Lower lobe of right lung (tissue), 2 donors: Measurements from ENCODE around the gene KRTAP12-2. TPM values are rescaled to one million over a fixed set of nuclear protein-coding genes. Genes with fewer than 3 reads are reported as not detected.
"Not testable (repeated sequence)": the region's sequence is repeated elsewhere in the genome, so short reads cannot be mapped to it uniquely, and the experiment has no call there.

ENCODE experiments used
- ATAC-seq, 2 donors: fragments of 200-7000 bp; cut with Tn5 transposase; one replicate each; pipeline ENCODE4 v1.9.1; 2020 to 2022; ENCODE audit warnings: mild to moderate bottlenecking in 2 of 2, moderate library complexity in 2 of 2
- DNase-seq: peaks from one replicate; pipeline ENCODE4 v3.0.0-alpha.2; 2020
- H3K27ac ChIP-seq: fragments of 200-600 bp; one replicate; pipeline ENCODE4 v1.8.0; 2022
- H3K27me3 ChIP-seq: fragments of 200-600 bp; one replicate; pipeline ENCODE4 v1.8.0; 2022; ENCODE audit warnings: low read depth
- H3K36me3 ChIP-seq: fragments of 200-600 bp; one replicate; pipeline ENCODE4 v1.8.0; 2022; ENCODE audit warnings: mild to moderate bottlenecking
- H3K4me1 ChIP-seq: fragments of 200-600 bp; one replicate; pipeline ENCODE4 v1.8.0; 2022
- H3K4me3 ChIP-seq: fragments of 200-600 bp; one replicate; pipeline ENCODE4 v1.8.0; 2022; ENCODE audit warnings: mild to moderate bottlenecking
- H3K9me3 ChIP-seq: fragments of 200-600 bp; one replicate; pipeline ENCODE4 v1.8.0; 2022
- intact Hi-C: fragments of 100-400 bp; cut with DNase I; formaldehyde crosslinking; loops from one replicate; pipeline ENCODE4 v1.11.0; 2022
- total RNA-seq: library from RNA; stranded (reverse); fragmentation: NEBNext Ultra II Directional; extraction: Animal tissue kit (Norgen Biotek cat#: 25700); gene quantifications from one replicate; pipeline ENCODE4 v1.2.1, GENCODE V29; 2021
- TF ChIP-seq, protein P1 (sequence below): fragments of 200-600 bp; IDR thresholded peaks from one replicate; pipeline ENCODE4 v1.8.0; 2022; ENCODE audit warnings: antibody characterized with exemption, mild to moderate bottlenecking
- donor health status: DM: no; HTN: yes; CAD: no; lungs with severe emphysema.

KRTAP12-2 gene
- total RNA-seq, 1 donor from 2014 or later, result not detected

DNA sequence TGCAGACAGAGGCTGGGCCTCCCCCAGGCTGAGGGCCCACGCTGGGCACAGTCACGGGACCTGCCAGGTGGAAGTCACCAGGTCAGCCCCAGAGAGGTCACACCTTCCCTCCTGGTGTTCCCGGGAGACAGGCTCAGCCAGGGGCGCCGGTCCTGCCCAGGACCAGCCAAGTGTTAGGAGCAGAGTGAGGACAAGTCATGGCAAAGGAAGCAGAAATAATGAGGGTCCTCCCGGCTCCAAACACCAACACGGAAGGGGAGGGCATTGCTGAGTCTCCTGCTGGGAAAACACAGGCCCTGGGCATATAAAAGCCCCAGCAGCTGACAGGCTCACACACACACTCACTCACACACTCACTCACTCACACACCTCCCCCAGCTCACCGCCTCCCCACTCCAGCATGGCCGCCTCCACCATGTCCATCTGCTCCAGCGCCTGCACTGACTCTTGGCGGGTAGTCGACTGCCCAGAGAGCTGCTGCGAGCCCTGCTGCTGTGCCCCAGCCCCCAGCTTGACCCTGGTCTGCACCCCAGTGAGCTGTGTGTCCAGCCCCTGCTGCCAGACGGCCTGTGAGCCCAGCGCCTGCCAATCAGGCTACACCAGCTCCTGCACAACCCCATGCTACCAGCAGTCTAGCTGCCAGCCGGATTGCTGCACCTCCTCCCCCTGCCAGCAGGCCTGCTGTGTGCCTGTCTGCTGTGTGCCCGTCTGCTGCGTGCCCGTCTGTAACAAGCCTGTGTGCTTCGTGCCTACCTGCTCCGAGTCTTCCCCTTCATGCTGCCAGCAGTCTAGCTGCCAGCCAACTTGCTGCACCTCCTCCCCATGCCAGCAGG, 29.5 kb downstream of the KRTAP12-2 start, which contains the start of gene KRTAP10-10:
Gene KRTAP10-10, plus strand, starts transcription at position 339 of the 833 bp plus-strand sequence. Its CDS starts 62 bp downstream, at position 401.
- no peaks in the 10 kb centered on the region for H3K36me3 ChIP-seq
- H3K9me3 ChIP-seq, result peaks cover 3% of the 10 kb centered on the region
- peak in 1 of 2 donors; percentile 22 for ATAC-seq
- H3K27ac ChIP-seq, result no peak within 1 kb of the TSS
- H3K4me3 ChIP-seq, result no peak within 1 kb of the TSS
- TF ChIP-seq, protein P1, sequence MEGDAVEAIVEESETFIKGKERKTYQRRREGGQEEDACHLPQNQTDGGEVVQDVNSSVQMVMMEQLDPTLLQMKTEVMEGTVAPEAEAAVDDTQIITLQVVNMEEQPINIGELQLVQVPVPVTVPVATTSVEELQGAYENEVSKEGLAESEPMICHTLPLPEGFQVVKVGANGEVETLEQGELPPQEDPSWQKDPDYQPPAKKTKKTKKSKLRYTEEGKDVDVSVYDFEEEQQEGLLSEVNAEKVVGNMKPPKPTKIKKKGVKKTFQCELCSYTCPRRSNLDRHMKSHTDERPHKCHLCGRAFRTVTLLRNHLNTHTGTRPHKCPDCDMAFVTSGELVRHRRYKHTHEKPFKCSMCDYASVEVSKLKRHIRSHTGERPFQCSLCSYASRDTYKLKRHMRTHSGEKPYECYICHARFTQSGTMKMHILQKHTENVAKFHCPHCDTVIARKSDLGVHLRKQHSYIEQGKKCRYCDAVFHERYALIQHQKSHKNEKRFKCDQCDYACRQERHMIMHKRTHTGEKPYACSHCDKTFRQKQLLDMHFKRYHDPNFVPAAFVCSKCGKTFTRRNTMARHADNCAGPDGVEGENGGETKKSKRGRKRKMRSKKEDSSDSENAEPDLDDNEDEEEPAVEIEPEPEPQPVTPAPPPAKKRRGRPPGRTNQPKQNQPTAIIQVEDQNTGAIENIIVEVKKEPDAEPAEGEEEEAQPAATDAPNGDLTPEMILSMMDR, result no peak
- DNase-seq, result no peak
- intact Hi-C loops, result no loop called here
- H3K27me3 ChIP-seq, result peaks cover 15% of the 10 kb centered on the region
- no peaks in the 10 kb centered on the region for H3K4me1 ChIP-seq

GRCh38 chr21:44636209-44637017, 30.3 kb downstream of the KRTAP12-2 start:
- Histone ChIP-seq H3K4me1 (no peaks in the 10 kb centered on the region), H3K4me3 (no peak overlapping the region), H3K36me3 (no peaks in the 10 kb centered on the region), H3K27ac (no peak overlapping the region), H3K9me3 (peaks cover 11% of the 10 kb centered on the region), H3K27me3 (peaks cover 15% of the 10 kb centered on the region)
- DNase-seq (no peak), ATAC-seq (peak in 1 of 2 donors; percentile 31)
- intact Hi-C loops, result no loop called here
- TF ChIP-seq, protein P1, result no peak

DNA sequence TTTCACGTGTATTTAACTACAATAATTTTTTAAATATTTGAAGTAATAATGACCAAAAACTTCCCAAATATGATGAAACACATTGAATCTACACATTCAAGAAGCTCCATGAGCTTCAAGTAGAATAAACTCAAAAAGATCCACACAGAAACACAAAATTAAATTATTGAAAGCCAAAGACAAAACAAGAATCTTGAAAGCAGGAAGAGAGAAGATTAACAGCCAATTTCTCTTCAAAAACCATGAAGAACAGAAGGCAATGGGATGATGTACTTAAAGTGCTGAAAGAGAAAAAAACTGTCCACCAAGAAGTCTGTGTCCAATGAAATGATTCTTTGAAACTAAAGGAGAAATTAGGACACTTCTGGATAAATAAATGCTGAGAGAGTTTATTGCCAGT, 34.7 kb downstream of the KRTAP12-2 start:
- intact Hi-C loops, result no loop called here
- peaks cover 11% of the 10 kb centered on the region for H3K27me3 ChIP-seq
- no peaks in the 10 kb centered on the region for H3K36me3 ChIP-seq
- TF ChIP-seq, protein P1, result no peak
- no peak overlapping the region for H3K27ac ChIP-seq
- ATAC-seq, result no peak
- no peaks in the 10 kb centered on the region for H3K4me1 ChIP-seq
- peaks cover 14% of the 10 kb centered on the region for H3K9me3 ChIP-seq
- no peak for DNase-seq
- H3K4me3 ChIP-seq, result no peak overlapping the region

- DNase-seq (no peak), ATAC-seq (no peak)
- no peak overlapping the region for H3K27ac ChIP-seq
- no peaks in the 10 kb centered on the region for H3K36me3 ChIP-seq
- H3K4me3 ChIP-seq, result no peak overlapping the region
- H3K27me3 ChIP-seq, result peaks cover 20% of the 10 kb centered on the region
- TF ChIP-seq, protein P1, result no peak
- no peaks in the 10 kb centered on the region for H3K4me1 ChIP-seq
- intact Hi-C loops, result no loop called here
- H3K9me3 ChIP-seq, result peaks cover 14% of the 10 kb centered on the region
Measured at GRCh38 chr21:44630440-44630839, 36.3 kb downstream of the KRTAP12-2 start.

DNA sequence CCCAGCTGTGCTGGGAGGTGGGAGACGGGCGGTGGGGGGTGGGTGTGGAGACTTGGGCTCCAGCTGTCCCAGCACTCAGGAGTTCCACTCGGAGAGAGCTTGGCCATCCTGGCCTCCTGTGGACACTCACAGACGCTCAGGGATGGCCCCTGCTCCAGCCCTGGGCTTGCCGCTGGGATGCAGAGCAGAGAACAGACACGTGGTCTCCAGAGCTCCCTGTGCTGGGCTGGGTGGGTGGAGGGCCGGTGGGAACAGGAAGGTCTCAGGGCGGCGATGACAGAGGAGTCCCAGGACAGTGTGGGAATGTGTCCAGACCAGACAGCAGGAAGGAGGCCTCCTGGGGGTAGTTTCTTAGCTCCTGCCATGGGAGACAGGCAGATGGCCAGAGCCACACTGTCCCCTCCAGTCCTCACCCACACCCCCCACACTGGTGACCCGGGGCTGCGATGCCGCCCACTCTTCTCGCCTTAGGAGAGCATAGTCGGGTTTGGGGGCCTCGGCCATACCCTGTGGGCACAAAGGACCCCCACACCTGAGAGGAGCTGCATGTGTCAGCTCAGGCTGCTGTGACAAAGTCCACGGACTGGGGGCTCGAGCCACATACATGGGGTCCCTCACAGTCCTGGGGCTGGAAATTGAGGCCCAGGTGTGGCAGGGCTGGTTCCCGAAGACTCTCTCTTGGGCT, 37.9 kb downstream of the KRTAP12-2 start:
- ATAC-seq, result peak in 1 of 2 donors; percentile 18
- intact Hi-C loops, result no loop called here

GRCh38 chr21:44627831-44628233, 38.9 kb downstream of the KRTAP12-2 start:
- DNase-seq, intact Hi-C loops, ATAC-seq, H3K27ac ChIP-seq, H3K36me3 ChIP-seq, H3K4me1 ChIP-seq, H3K4me3 ChIP-seq: not testable (repeated sequence)
- H3K27me3 ChIP-seq, result peaks cover 20% of the 10 kb centered on the region
- H3K9me3 ChIP-seq, result peaks cover 24% of the 10 kb centered on the region

More for the DNA sequence above, 37.9 kb downstream of the KRTAP12-2 start:
- Histone ChIP-seq H3K9me3 (peaks cover 14% of the 10 kb centered on the region), H3K27ac (no peak overlapping the region), H3K4me1 (no peaks in the 10 kb centered on the region), H3K36me3 (no peaks in the 10 kb centered on the region), H3K27me3 (peaks cover 20% of the 10 kb centered on the region), H3K4me3 (no peak overlapping the region)
- no peak for DNase-seq
- TF ChIP-seq, protein P1, result no peak

DNA sequence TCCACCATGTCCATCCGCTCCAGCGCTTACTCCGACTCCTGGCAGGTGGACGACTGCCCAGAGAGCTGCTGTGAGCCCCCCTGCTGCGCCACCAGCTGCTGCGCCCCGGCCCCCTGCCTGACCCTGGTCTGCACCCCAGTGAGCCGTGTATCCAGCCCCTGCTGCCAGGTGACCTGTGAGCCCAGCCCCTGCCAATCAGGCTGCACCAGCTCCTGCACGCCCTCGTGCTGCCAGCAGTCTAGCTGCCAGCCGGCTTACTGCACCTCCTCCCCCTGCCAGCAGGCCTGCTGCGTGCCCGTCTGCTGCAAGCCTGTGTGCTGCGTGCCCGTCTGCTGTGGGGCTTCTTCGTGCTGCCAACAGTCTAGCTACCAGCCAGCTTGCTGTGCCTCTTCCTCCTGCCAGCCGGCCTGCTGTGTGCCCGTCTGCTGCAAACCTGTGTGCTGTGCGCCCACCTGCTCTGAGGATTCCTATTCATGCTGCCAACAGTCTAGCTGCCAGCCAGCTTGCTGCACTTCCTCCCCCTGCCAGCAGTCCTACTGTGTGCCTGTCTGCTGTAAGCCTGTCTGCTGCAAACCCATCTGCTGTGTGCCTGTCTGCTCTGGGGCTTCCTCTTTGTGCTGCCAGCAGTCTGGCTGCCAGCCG, 39.4 kb downstream of the KRTAP12-2 start:
- H3K4me1 ChIP-seq, intact Hi-C loops, H3K27ac ChIP-seq, H3K36me3 ChIP-seq, H3K4me3 ChIP-seq, ATAC-seq, DNase-seq: not testable (repeated sequence)
- Histone ChIP-seq H3K27me3 (peaks cover 20% of the 10 kb centered on the region), H3K9me3 (peaks cover 22% of the 10 kb centered on the region)
